HepG2 (cell line): ENCODE data around the gene DDX46. TPM values are rescaled to one million over a fixed set of nuclear protein-coding genes. Genes with fewer than 3 reads are reported as not detected.
A peak's percentile ranks its signal among the peaks of the same experiment; 100 is the strongest.

ENCODE experiments used
- AGO1 ChIP-seq: fragments of 200-400 bp; formaldehyde crosslinking; IDR thresholded peaks from 2 replicates; pipeline ENCODE4 v1.6.1; 2017; ENCODE audit warnings: mild to moderate bottlenecking, low read depth, low read length, moderate library complexity; ENCODE audit not compliant: poor library complexity, severe bottlenecking
- ATF5 ChIP-seq: sonication (generic); formaldehyde crosslinking; IDR thresholded peaks from 2 replicates; pipeline ENCODE4 v1.4.0; 2020; ENCODE audit warnings: mild to moderate bottlenecking, low read depth, missing genetic modification reagents
- BCLAF1 ChIP-seq: fragments of 450-650 bp; IDR thresholded peaks from 2 replicates; pipeline ENCODE4 v1.6.1; 2017; ENCODE audit warnings: mild to moderate bottlenecking
- DZIP1 ChIP-seq: sonication (generic); formaldehyde crosslinking; IDR thresholded peaks from 2 replicates; pipeline ENCODE4 v1.5.0; 2020; ENCODE audit warnings: mild to moderate bottlenecking, missing genetic modification reagents
- ELF1 ChIP-seq: sonication (generic); formaldehyde crosslinking; IDR thresholded peaks from 2 replicates; pipeline ENCODE4 v1.4.0; 2020; ENCODE audit warnings: missing genetic modification reagents
- ISL2 ChIP-seq: sonication (generic); formaldehyde crosslinking; IDR thresholded peaks from 2 replicates; pipeline ENCODE4 v1.5.0; 2020; ENCODE audit warnings: missing genetic modification reagents
- KDM6A ChIP-seq: IDR thresholded peaks from 2 replicates; pipeline ENCODE4 v1.6.1; 2016; ENCODE audit warnings: low read depth
- MTA3 ChIP-seq: sonication (generic); formaldehyde crosslinking; IDR thresholded peaks from 2 replicates; pipeline ENCODE4 v1.4.0; 2020; ENCODE audit warnings: missing genetic modification reagents
- MYC ChIP-seq: sonication (generic); formaldehyde crosslinking; IDR thresholded peaks from 2 replicates; pipeline ENCODE4 v1.9.0; 2021; ENCODE audit warnings: missing genetic modification reagents, borderline replicate concordance
- NCOR1 ChIP-seq: fragments of 200-600 bp; sonication (generic); IDR thresholded peaks from 2 replicates; pipeline ENCODE4 v1.7.0; 2017; ENCODE audit warnings: antibody characterized with exemption, low read length, borderline replicate concordance
- POLR2A ChIP-seq, 2 experiments: IDR thresholded peaks; 2 replicates each; pipeline ENCODE4 v1.6.1; 2011; ENCODE audit warnings: low read depth in 2 of 2, low read length in 2 of 2, mild to moderate bottlenecking in 1 of 2, moderate library complexity in 1 of 2; ENCODE audit not compliant: insufficient read depth in 1 of 2
- SP1 ChIP-seq, 2 experiments: fragments of 450-650 bp in 1 of 2; sonication (generic) in 1 of 2; formaldehyde crosslinking in 1 of 2; IDR thresholded peaks; 2 replicates each; pipeline versions ENCODE4 v1.4.0 to v1.6.1; 2016 to 2020; ENCODE audit warnings: missing genetic modification reagents in 1 of 2
- TCF7 ChIP-seq: sonication (generic); IDR thresholded peaks from 2 replicates; pipeline ENCODE4 v1.6.1; 2016; ENCODE audit warnings: antibody characterized with exemption, low read depth
- TSC22D2 ChIP-seq: sonication (generic); formaldehyde crosslinking; IDR thresholded peaks from 2 replicates; pipeline ENCODE4 v1.5.1; 2020; ENCODE audit warnings: missing genetic modification reagents, mild to moderate bottlenecking, borderline replicate concordance
- ZIK1 ChIP-seq: sonication (generic); formaldehyde crosslinking; IDR thresholded peaks from 2 replicates; pipeline ENCODE4 v1.5.0; 2020; ENCODE audit warnings: mild to moderate bottlenecking, low read depth, missing genetic modification reagents, borderline replicate concordance
- ZNF121 ChIP-seq: sonication (generic); formaldehyde crosslinking; IDR thresholded peaks from 2 replicates; pipeline ENCODE4 v1.5.0; 2020; ENCODE audit warnings: mild to moderate bottlenecking, missing genetic modification reagents
- ZNF143 ChIP-seq: sonication (generic); formaldehyde crosslinking; IDR thresholded peaks from 2 replicates; pipeline ENCODE4 v1.4.0; 2020; ENCODE audit warnings: missing genetic modification reagents
- ZNF33B ChIP-seq: sonication (generic); formaldehyde crosslinking; IDR thresholded peaks from 2 replicates; pipeline ENCODE4 v1.5.1; 2020; ENCODE audit warnings: mild to moderate bottlenecking, missing genetic modification reagents
- ZNF547 ChIP-seq: sonication (generic); formaldehyde crosslinking; IDR thresholded peaks from 2 replicates; pipeline ENCODE4 v1.5.1; 2020; ENCODE audit warnings: mild to moderate bottlenecking, missing genetic modification reagents
- ZNF691 ChIP-seq: sonication (generic); formaldehyde crosslinking; IDR thresholded peaks from 2 replicates; pipeline ENCODE4 v1.4.0; 2020; ENCODE audit warnings: missing genetic modification reagents, low read depth, mild to moderate bottlenecking, borderline replicate concordance
- polyA plus RNA-seq, 8 experiments: library from polyadenylated mRNA; depleted of rRNA in 3 of 8; stranded (reverse) in 7 of 8; unstranded in 1 of 8; fragments of >200 nt; fragmentation: Illumina TruSeq in 4 of 8; extraction: Trizol in 4 of 8; gene quantifications; 2 replicates each; pipeline versions ENCODE4 v1.2.1 to v1.2.3, GENCODE V29; 2011 to 2016; ENCODE audit warnings: low read depth in 4 of 8, missing spikeins in 1 of 8, mixed read lengths in 1 of 8; ENCODE audit not compliant: insufficient read depth in 1 of 8
- total RNA-seq, 5 experiments: library from RNA; depleted of rRNA; stranded (reverse); fragments of >200 nt; fragmentation: Illumina TruSeq; extraction: Trizol; gene quantifications; 2 replicates each; pipeline ENCODE4 v1.2.3, GENCODE V29; 2016; ENCODE audit warnings: low read depth in 1 of 5
- TF ChIP-seq, protein P1 (sequence below): sonication (generic); formaldehyde crosslinking; IDR thresholded peaks from 2 replicates; pipeline ENCODE4 v1.4.0; 2020; ENCODE audit warnings: mild to moderate bottlenecking, missing genetic modification reagents

Gene DDX46
- total and polyA plus RNA-seq, 2 of the 13 experiments (the other 11 are each of a cell fraction or from before 2014, with no cell fraction given), result 27.3 to 59.3 TPM

- TF ChIP-seq ZNF691 (CRISPR knock-in tag) (no peak; the same call in 1 of the 2 replicates), SP1 (IDR thresholded peaks at IDR 0.05) (no peak), SP1 (CRISPR knock-in tag; IDR thresholded peaks at IDR 0.05) (0 out of 2 replicates have a peak, but pooled peaks have one; percentile 20), MTA3 (CRISPR knock-in tag) (no peak), ZNF121 (CRISPR knock-in tag) (0 out of 2 replicates have a peak, but pooled peaks have one; percentile 29), ZNF33B (CRISPR knock-in tag) (peak; percentile 83; the same call in 1 of the 2 replicates), NCOR1 (no peak), ZIK1 (CRISPR knock-in tag) (peak; percentile 82; the same call in 1 of the 2 replicates), AGO1 (peak; percentile 45), ZNF143 (peak; percentile 63), BCLAF1 (no peak), MYC (CRISPR knock-in tag) (peak; percentile 93), ZNF547 (CRISPR knock-in tag) (peak; percentile 95), DZIP1 (CRISPR knock-in tag) (peak; percentile 90), KDM6A (CRISPR knock-in tag) (no peak), TCF7 (0 out of 2 replicates have a peak, but pooled peaks have one; percentile 11), ATF5 (CRISPR knock-in tag) (no peak), ISL2 (CRISPR knock-in tag) (peak; percentile 76), TSC22D2 (CRISPR knock-in tag) (no peak), ELF1 (CRISPR knock-in tag) (peak; percentile 75), POLR2A (IDR thresholded peaks at IDR 0.05; ENCODE audit: insufficient read depth in 1 of 2, low read depth in 2 of 2, low read length in 2 of 2) (peak; percentile 82 to 90)
- TF ChIP-seq, protein P1, sequence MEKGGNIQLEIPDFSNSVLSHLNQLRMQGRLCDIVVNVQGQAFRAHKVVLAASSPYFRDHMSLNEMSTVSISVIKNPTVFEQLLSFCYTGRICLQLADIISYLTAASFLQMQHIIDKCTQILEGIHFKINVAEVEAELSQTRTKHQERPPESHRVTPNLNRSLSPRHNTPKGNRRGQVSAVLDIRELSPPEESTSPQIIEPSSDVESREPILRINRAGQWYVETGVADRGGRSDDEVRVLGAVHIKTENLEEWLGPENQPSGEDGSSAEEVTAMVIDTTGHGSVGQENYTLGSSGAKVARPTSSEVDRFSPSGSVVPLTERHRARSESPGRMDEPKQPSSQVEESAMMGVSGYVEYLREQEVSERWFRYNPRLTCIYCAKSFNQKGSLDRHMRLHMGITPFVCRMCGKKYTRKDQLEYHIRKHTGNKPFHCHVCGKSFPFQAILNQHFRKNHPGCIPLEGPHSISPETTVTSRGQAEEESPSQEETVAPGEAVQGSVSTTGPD, result no peak
Measured at GRCh38 chr5:134873987-134874830, 115.6 kb downstream of the DDX46 start, which contains the start of gene TXNDC15 (continued).
